ENCODE data around the gene LMX1A. TPM values are rescaled to one million over a fixed set of nuclear protein-coding genes. Genes with fewer than 3 reads are reported as not detected.

Gene LMX1A
- total RNA-seq, 1 donor from 2014 or later = not detected

DNA sequence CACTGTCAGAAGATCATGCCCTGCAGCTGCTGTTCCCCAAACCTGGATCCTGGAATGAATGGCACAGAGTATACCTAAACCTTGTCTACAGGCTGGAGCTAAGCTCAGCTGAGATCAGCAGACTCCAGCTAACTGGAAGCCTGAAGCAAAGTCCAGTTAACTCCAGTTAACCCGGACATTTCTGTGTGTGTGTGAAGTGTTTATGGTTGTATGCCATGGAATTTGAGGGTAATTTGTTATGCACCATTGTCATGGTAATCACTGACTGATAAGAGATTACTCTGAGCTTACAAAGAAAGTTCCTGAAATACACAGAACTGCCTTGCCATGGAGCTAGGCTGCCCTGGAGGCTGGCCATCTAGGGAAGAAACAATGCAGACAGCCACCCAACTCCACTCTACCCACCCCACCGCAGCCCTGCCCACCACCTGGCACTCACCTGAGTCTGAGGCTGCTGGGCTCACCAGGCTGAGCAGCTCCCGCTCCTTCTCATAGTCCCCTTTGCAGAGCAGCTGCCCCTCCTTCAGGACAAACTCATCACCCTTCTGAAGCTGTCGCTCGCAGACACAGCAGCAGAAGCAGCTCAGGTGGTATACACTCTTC is 107.4 kb downstream of the LMX1A start:
- no peak overlapping the region for H3K27ac Mint-ChIP-seq (ENCODE audit: unreplicated experiment)
- TF ChIP-seq, protein P1, sequence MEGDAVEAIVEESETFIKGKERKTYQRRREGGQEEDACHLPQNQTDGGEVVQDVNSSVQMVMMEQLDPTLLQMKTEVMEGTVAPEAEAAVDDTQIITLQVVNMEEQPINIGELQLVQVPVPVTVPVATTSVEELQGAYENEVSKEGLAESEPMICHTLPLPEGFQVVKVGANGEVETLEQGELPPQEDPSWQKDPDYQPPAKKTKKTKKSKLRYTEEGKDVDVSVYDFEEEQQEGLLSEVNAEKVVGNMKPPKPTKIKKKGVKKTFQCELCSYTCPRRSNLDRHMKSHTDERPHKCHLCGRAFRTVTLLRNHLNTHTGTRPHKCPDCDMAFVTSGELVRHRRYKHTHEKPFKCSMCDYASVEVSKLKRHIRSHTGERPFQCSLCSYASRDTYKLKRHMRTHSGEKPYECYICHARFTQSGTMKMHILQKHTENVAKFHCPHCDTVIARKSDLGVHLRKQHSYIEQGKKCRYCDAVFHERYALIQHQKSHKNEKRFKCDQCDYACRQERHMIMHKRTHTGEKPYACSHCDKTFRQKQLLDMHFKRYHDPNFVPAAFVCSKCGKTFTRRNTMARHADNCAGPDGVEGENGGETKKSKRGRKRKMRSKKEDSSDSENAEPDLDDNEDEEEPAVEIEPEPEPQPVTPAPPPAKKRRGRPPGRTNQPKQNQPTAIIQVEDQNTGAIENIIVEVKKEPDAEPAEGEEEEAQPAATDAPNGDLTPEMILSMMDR (conservative IDR thresholded peaks at IDR 0.05) = no peak
- no peak for DNase-seq (ENCODE audit: low read depth, low spot score)

DNA sequence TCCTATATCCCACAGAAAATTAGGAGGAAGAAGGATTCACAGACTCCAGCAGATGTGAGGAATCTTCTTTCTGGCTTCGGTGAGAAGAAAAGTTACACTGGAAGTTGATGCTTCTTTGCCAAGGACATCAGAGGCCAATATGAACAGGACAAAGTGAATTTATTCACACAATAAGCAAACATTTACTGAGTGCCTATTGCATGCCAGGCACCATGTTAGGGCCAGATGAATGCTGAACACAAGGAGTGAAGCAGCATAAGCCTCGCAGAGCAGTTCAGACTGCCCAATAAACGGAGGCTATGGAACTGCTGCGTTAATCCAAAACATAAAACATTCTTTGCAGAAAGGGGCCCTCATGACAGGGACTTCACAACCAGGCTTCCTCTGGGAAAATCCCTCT is 114.6 kb downstream of the LMX1A start:
- no peaks in the 10 kb centered on the region for H3K4me1 Mint-ChIP-seq
- TF ChIP-seq, protein P1 (conservative IDR thresholded peaks at IDR 0.05) = no peak
- no peaks in the 10 kb centered on the region for H3K36me3 Mint-ChIP-seq (ENCODE audit: low read depth)
- H3K27ac Mint-ChIP-seq (ENCODE audit: unreplicated experiment) = no peak overlapping the region
- H3K27me3 Mint-ChIP-seq (ENCODE audit: low read depth) = peaks cover 81% of the 10 kb centered on the region
- H3K4me3 Mint-ChIP-seq = no peak overlapping the region
- no peak for DNase-seq (ENCODE audit: low read depth, low spot score)
- no peaks in the 10 kb centered on the region for H3K9me3 Mint-ChIP-seq

More for the DNA sequence above, 107.4 kb downstream of the LMX1A start:
- Mint-ChIP-seq H3K4me3 (no peak overlapping the region), H3K9me3 (no peaks in the 10 kb centered on the region), H3K4me1 (no peaks in the 10 kb centered on the region), H3K27me3 (ENCODE audit: low read depth) (peaks cover 61% of the 10 kb centered on the region), H3K36me3 (ENCODE audit: low read depth) (no peaks in the 10 kb centered on the region)

DNA sequence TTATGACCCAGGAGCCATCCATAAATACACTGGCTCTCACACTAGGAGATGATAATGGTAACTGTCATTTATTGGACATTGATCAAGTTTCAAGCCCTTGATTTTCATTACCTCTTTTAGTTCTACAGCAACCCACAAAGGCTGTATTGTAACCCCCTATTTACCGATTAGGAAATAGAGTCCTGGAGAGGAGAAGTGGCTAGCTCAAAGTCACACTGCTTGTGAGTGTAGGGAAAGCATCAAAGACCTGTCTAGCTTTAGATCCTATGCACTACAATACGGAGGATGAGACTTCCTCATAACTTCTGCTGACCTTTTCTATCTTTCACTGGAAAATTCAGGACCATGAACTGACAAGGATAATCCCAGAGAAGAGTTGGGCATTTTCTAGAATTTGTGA is 115.2 kb downstream of the LMX1A start:
- H3K36me3 Mint-ChIP-seq (ENCODE audit: low read depth) = no peaks in the 10 kb centered on the region
- DNase-seq (ENCODE audit: low read depth, low spot score) = no peak
- H3K4me1 Mint-ChIP-seq = peaks cover 2% of the 10 kb centered on the region
- TF ChIP-seq, protein P1 (conservative IDR thresholded peaks at IDR 0.05) = no peak
- peaks cover 83% of the 10 kb centered on the region for H3K27me3 Mint-ChIP-seq (ENCODE audit: low read depth)
- H3K9me3 Mint-ChIP-seq = no peaks in the 10 kb centered on the region
- H3K4me3 Mint-ChIP-seq = no peak overlapping the region
- no peak overlapping the region for H3K27ac Mint-ChIP-seq (ENCODE audit: unreplicated experiment)

DNA sequence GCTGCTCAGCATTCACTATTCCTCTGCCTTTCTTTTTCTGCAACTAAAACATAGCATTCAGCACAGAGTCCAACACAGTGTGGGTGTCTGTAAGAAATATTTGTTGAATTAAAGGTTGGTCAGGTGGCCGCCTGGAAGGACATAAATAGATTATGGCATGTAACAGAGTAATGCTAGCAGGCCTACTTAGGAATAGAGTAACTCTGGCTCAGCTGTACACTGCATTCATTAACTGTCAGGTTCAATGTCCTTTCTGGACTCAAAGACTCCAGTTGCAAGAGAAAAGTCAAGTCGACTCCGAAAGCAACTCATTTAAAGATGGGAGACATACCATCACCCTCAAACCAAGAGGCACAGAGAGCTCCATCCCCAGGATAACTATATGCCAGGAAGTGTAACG is 116.0 kb downstream of the LMX1A start:
- Mint-ChIP-seq H3K4me1 (peaks cover 7% of the 10 kb centered on the region), H3K27me3 (ENCODE audit: low read depth) (peaks cover 84% of the 10 kb centered on the region), H3K36me3 (ENCODE audit: low read depth) (no peaks in the 10 kb centered on the region), H3K9me3 (no peaks in the 10 kb centered on the region), H3K27ac (ENCODE audit: unreplicated experiment) (no peak overlapping the region), H3K4me3 (no peak overlapping the region)
- TF ChIP-seq, protein P1 (conservative IDR thresholded peaks at IDR 0.05) = no peak
- no peak for DNase-seq (ENCODE audit: low read depth, low spot score)

DNA sequence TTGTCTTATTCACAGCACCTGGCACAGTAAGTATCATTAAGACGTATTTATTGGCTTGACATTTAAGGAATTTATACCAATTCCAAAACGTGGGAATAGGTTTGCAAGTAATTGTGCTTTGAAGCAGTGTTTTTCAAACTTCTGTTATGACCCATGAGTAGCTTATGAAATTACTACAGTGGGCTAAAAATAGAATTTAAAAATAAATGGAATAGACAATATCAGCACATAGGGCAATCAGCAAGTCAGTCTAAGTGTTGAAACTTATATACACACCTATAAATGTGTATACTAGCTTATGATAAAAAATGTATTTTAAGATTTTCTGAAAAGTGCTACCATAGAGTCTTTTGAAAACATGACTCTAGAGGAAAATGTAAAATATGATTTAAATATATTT is 116.6 kb downstream of the LMX1A start:
- H3K27me3 Mint-ChIP-seq (ENCODE audit: low read depth) = peaks cover 86% of the 10 kb centered on the region
- peaks cover 11% of the 10 kb centered on the region for H3K4me1 Mint-ChIP-seq
- H3K9me3 Mint-ChIP-seq = no peaks in the 10 kb centered on the region
- H3K4me3 Mint-ChIP-seq = no peak overlapping the region
- TF ChIP-seq, protein P1 (conservative IDR thresholded peaks at IDR 0.05) = no peak
- DNase-seq (ENCODE audit: low read depth, low spot score) = no peak
- H3K27ac Mint-ChIP-seq (ENCODE audit: unreplicated experiment) = no peak overlapping the region
- H3K36me3 Mint-ChIP-seq (ENCODE audit: low read depth) = no peaks in the 10 kb centered on the region
